KMS-11 (cell line): Measurements from ENCODE around the gene DOK5.

ENCODE experiments used
- H2AFZ ChIP-seq: fragments of 200-600 bp; sonication (generic); 2 replicates; pipeline ENCODE4 v1.6.1; 2016; ENCODE audit warnings: antibody characterized with exemption, mixed run types, low read depth
- H3K27ac ChIP-seq: fragments of 200-600 bp; sonication (generic); 2 replicates; pipeline ENCODE4 v1.6.1; 2016; ENCODE audit warnings: mild to moderate bottlenecking, mixed run types
- H3K27me3 ChIP-seq: fragments of 200-600 bp; sonication (generic); 2 replicates; pipeline ENCODE4 v1.6.1; 2017; ENCODE audit warnings: mild to moderate bottlenecking, low read depth, mixed run types, moderate library complexity; ENCODE audit not compliant: insufficient read depth
- H3K36me3 ChIP-seq: fragments of 200-600 bp; sonication (generic); 2 replicates; pipeline ENCODE4 v1.6.1; 2017; ENCODE audit warnings: mild to moderate bottlenecking, mixed run types; ENCODE audit not compliant: insufficient read depth
- H3K4me1 ChIP-seq: fragments of 200-600 bp; sonication (generic); 2 replicates; pipeline ENCODE4 v1.6.1; 2016; ENCODE audit warnings: mild to moderate bottlenecking, low read depth, mixed run types; ENCODE audit not compliant: poor library complexity, severe bottlenecking
- H3K4me2 ChIP-seq: fragments of 200-600 bp; sonication (generic); 2 replicates; pipeline ENCODE4 v1.7.0; 2016; ENCODE audit warnings: mild to moderate bottlenecking, mixed run types
- H3K4me3 ChIP-seq: fragments of 200-600 bp; sonication (generic); IDR thresholded peaks from 2 replicates; pipeline ENCODE4 v1.6.1; 2017; ENCODE audit warnings: low read depth, low read length, mixed read lengths; ENCODE audit not compliant: insufficient read depth
- H3K79me2 ChIP-seq: fragments of 200-600 bp; sonication (generic); 2 replicates; pipeline ENCODE4 v1.6.1; 2016; ENCODE audit warnings: low read depth, mixed run types; ENCODE audit not compliant: insufficient read depth
- H3K9ac ChIP-seq: fragments of 200-600 bp; sonication (generic); 2 replicates; pipeline ENCODE4 v1.6.1; 2016; ENCODE audit warnings: mild to moderate bottlenecking, mixed run types
- H4K20me1 ChIP-seq: fragments of 200-600 bp; sonication (generic); 2 replicates; pipeline ENCODE4 v1.6.1; 2016; ENCODE audit warnings: mild to moderate bottlenecking, mixed run types; ENCODE audit not compliant: insufficient read depth
- TF ChIP-seq, protein P1 (sequence below): fragments of 200-600 bp; sonication (generic); conservative IDR thresholded peaks from 2 replicates; pipeline ENCODE4 v1.6.1; 2017; ENCODE audit warnings: low read depth, mild to moderate bottlenecking, antibody characterized with exemption, low read length, moderate library complexity, mixed read lengths

The DOK5 gene

DNA sequence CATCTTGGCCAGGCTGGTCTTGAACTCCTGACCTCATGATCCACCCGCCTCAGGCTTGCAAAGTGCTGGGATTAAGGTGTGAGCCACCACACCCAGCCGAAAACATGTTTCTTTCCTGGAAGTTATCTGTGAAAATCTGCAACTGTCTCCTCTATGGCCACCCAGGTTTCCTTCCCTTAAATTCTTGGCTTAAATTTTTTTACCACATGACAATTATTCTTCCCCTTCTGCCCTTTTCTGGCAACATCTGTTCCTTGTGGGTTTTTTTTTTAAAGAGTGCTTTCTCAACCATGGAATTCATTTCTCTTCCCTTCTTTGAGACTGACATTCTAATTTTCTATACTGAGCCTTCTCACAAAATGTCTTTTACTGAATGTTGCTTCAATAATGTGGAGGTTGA is 59.6 kb downstream of the DOK5 start:
- H3K27me3 ChIP-seq = no peaks in the 10 kb centered on the region
- no peak overlapping the region for H3K4me2 ChIP-seq
- H3K27ac ChIP-seq = no peak overlapping the region

DNA sequence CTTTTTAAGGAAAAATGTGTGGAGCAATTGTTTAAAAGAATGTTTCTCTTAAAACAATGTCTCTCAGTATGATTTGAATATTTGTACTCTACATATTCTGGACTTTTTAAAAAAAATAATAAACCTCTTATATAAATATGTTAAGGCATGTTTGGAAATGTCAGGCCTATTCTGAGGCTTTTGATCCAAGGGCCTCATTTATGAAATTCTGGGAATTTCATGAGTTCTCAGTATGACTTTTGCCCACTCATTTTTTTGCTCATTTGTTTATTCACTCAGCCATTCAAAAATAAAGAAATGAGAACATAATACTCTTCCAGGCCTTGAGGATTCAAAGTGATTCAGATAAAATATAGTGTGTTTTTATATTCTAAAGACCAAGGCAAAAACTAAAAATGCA is 60.4 kb downstream of the DOK5 start:
- TF ChIP-seq, protein P1, sequence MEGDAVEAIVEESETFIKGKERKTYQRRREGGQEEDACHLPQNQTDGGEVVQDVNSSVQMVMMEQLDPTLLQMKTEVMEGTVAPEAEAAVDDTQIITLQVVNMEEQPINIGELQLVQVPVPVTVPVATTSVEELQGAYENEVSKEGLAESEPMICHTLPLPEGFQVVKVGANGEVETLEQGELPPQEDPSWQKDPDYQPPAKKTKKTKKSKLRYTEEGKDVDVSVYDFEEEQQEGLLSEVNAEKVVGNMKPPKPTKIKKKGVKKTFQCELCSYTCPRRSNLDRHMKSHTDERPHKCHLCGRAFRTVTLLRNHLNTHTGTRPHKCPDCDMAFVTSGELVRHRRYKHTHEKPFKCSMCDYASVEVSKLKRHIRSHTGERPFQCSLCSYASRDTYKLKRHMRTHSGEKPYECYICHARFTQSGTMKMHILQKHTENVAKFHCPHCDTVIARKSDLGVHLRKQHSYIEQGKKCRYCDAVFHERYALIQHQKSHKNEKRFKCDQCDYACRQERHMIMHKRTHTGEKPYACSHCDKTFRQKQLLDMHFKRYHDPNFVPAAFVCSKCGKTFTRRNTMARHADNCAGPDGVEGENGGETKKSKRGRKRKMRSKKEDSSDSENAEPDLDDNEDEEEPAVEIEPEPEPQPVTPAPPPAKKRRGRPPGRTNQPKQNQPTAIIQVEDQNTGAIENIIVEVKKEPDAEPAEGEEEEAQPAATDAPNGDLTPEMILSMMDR = no peak
- Histone ChIP-seq H3K36me3 (no peaks in the 10 kb centered on the region), H3K4me2 (no peak overlapping the region), H3K9ac (no peak overlapping the region), H3K27me3 (no peaks in the 10 kb centered on the region), H3K27ac (no peak overlapping the region), H3K4me1 (no peaks in the 10 kb centered on the region), H3K79me2 (no peaks in the 10 kb centered on the region), H4K20me1 (no peaks in the 10 kb centered on the region), H2AFZ (no peak overlapping the region), H3K4me3 (no peak overlapping the region)

More for the DNA sequence above, 59.6 kb downstream of the DOK5 start:
- Histone ChIP-seq H3K79me2 (no peaks in the 10 kb centered on the region), H4K20me1 (no peaks in the 10 kb centered on the region), H2AFZ (no peak overlapping the region), H3K4me1 (no peaks in the 10 kb centered on the region), H3K9ac (no peak overlapping the region), H3K36me3 (no peaks in the 10 kb centered on the region), H3K4me3 (no peak overlapping the region)
- TF ChIP-seq, protein P1 = no peak

DNA sequence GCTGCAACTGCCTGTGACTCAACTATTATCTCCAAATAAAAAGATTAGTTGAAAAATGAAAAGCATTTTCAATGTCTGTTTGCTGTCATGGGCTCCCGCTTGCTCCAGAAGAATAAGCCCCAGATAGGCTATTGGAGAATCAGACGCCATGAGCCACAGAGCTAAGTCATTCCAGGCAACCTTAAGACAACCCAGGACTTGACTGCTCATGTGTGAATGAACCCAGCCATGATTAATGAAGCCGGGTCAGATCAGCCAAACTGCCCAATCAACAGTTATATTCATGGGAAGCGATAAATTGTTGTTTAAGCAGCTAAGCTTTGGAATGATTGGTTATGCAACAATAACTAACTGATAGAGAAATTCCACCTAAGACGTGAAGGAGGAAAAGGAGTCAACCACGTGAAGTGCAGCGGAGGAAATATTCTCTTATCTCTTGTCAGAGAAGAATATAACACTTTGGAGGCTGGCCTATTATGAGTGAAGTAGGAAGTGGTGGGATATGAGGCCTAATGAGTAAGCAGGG is 64.2 kb downstream of the DOK5 start:
- no peak overlapping the region for H2AFZ ChIP-seq
- H3K27me3 ChIP-seq = no peaks in the 10 kb centered on the region
- H3K79me2 ChIP-seq = no peaks in the 10 kb centered on the region
- H4K20me1 ChIP-seq = no peaks in the 10 kb centered on the region
- no peaks in the 10 kb centered on the region for H3K4me1 ChIP-seq
- TF ChIP-seq, protein P1 = no peak
- no peak overlapping the region for H3K9ac ChIP-seq
- no peak overlapping the region for H3K4me3 ChIP-seq
- no peak overlapping the region for H3K27ac ChIP-seq
- no peak overlapping the region for H3K4me2 ChIP-seq
- no peaks in the 10 kb centered on the region for H3K36me3 ChIP-seq

DNA sequence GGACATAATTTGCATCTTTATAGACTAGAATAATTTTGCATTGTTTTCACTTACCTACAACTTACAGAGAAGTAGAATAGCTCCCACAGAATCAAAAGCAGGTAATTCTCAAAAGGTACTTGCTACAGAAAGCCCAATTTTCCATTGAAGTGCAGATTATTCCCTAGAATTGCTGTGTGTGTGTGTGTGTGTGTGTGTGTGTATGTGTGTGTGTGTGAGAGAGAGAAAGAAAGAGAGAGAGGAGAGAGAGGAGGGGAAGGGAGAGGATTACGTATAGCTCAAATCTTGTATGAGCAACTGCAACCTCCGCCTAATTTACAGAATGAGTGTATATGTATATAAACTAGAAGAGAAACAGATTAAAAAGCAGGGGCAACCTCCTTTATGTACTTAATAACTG is 68.0 kb downstream of the DOK5 start:
- H3K4me1 ChIP-seq = no peaks in the 10 kb centered on the region
- no peak overlapping the region for H3K4me2 ChIP-seq
- no peaks in the 10 kb centered on the region for H3K27me3 ChIP-seq
- TF ChIP-seq, protein P1 = no peak
- no peaks in the 10 kb centered on the region for H3K36me3 ChIP-seq
- H3K79me2 ChIP-seq = no peaks in the 10 kb centered on the region
- no peak overlapping the region for H3K4me3 ChIP-seq
- H2AFZ ChIP-seq = no peak overlapping the region
- H4K20me1 ChIP-seq = no peaks in the 10 kb centered on the region
- no peak overlapping the region for H3K27ac ChIP-seq
- no peak overlapping the region for H3K9ac ChIP-seq
